GM11168 (cell line): ENCODE measurements around the gene KLHL25.

ENCODE experiments used
- in situ Hi-C: fragments of 300-500 bp; cut with MboI; formaldehyde crosslinking; loops from one replicate; pipeline ENCODE4 v1.12.0; 2022; ENCODE audit warnings: low sequenced_read_pairs; ENCODE audit not compliant: unreplicated experiment

Gene KLHL25

DNA sequence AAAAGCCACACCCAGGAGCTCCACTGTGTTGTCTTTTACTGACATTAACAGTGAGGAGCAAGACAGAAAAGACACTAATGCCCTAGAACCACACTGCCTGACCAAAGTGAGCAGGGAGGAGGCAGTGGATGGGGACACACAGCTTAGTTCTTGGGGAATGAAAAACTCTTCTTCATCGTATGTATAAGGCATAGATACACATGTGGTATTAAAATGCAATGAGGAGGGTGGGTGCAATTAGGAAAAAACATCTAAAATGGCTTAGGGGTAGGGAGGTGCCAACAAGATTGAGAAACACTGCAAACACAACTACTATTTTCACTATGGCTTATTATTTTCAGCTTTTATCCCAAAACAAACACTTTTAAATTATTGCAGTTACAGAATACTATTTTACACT is 15.5 kb downstream of the KLHL25 start:
- in situ Hi-C loops, result no loop called here

DNA sequence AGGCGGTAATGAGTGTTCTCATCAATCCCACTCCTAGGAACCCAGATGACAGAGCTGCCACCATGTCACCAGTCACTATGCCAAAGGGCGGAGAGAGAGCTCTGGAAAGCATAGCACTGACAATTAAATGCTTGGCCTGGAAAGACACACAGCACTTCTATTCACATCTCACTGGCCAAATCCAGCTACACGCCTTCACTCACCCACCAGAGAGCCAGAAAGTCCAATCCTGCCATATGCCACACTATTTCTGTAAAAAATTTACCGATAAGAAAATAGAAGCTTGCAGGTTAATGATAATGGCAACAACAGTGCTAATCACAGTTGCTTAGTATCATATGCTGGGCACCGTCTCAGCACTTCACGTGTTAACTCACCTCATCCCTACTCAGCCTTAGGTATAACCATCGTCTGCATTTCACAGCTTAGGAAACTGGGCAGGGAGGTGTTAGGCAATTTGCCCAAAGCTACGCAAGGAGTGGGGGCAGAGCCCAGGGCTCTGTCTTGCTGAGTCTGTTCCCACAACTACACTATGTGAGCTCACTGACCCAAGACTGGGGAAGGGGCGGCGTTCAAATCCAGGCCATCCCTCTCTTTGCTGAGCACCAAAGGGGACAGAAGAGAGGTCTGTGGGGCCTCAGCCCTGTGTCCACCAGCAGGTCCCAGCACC is 16.5 kb downstream of the KLHL25 start:
- in situ Hi-C loops, result no loop called here

DNA sequence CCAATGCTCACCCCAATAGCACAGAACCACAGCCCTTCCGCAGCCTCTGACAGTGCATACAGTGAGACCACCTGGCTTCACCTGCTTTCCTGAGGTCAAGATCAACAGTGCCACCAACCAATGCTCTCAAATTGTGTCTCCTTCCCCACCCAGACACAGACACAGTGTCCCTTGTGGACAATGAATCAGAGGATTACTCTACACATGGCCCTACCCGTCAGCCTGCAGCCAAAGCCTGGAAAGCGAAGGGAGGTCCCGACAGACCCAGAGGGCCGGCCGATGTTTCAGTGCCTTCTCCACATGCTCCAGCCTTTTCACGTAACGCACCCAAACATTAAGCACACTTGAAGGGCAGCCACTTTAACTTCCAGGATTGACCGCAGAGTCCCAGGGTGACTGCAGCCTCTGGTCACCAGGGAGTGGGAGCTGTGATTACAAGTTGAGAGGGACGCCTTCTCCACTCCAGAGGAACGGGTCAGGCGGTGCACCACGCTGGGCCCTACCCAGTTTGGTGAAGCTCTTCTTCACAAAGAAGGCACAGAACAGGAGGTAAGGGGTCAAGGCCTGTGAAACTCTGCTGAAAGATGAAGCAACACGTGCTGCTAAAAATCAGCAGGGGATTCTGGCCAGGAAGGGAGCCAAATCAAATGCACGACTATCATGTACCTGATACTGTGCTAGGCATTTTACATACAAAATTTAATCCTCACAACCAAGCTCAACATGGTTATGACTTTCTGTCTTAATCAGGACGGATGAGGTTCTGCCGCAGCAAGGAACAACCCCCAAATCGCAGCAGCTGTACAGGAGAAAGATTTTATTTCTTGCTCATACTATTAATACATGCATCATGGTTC is 17.2 kb downstream of the KLHL25 start:
- in situ Hi-C loops, result no loop called here

DNA sequence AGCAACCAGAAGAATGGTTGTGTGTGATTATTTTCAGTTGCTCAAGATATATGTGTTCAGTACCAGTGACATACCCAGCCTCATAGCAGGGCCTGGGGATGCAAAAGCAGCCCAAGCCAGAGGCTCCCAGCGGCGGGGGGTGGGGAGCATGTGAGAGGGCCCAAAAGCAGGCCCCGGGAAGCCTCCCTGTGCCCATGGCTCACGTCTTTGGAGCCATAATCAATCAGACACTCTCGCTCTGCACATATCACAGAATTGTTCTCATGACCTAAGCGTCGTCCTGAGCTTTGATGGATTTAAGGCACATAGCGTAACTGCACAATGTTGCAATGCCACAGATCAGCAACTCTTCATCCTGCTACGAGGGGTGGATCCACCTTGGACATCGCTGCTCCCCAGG is 20.8 kb downstream of the KLHL25 start:
- in situ Hi-C loops, result no loop called here

DNA sequence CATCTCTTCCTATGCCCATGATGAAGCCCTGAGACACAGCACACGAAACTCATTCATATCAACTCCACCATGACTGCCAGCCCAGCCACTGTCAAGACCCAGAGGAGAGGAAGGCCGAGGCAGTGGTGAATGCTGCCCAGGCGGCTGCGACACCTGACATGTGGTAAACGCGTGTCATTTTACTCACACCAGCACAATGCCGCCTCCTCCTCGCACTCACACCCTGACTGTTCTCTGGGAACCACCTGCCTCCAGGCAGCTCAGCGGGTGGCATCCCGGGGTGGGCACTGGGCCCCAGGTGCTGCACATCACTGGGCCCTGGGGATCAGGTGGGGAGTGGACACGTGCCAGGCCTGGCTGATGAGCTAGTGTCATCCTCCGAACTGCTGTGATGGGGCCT is 21.5 kb downstream of the KLHL25 start:
- in situ Hi-C loops, result no loop called here

DNA sequence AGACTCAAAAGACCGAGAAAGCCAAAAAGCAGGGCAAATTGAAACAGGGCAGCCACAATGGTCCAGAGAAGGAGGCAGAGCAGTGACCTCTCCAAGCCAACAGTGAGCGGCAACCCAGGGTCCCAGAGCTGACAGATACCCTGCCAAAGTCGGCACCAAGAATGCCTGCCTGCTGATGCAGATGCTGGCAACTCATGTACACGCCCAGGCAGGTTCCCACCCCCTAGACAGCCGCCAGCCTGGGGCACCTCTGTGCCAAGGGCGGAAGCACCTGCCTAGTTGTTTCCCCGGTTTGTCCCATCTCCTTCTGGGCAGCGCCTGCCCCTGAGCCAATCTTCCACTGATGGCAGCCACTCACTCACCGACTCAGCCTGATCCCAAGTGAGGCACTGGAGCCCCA is 22.1 kb downstream of the KLHL25 start:
- in situ Hi-C loops, result no loop called here

DNA sequence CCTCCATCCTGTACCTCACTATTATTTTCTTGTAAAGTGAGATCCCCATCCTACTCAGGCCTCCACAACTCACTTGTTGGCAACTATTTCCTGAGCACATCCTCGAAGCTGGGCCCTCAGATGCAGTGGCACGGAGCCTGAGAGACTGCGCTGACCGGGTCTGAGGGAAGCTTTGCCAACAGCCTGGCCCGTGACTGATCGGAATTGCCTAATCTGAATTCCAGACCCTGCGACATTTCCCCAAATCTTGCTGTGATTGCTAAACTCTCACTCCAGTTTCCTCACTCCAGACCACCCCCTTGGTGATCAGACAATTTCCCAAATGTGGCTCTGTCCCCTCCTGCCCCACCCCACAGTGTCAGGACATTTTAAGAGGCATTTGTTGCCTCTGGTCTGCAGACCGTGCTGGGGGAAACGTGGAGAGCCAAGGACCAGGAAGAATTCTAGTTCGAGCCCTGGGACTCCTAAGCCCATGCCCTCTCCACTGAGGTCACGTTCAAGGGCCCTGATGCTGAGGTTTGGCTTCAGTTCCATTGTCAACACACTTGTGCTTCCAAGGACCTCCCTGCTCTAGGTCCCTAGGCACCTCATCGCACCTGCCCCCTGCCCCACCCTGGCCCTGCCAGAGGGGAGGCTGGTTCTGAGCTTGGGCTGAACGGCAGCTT is 22.8 kb downstream of the KLHL25 start:
- in situ Hi-C loops, result no loop called here

DNA sequence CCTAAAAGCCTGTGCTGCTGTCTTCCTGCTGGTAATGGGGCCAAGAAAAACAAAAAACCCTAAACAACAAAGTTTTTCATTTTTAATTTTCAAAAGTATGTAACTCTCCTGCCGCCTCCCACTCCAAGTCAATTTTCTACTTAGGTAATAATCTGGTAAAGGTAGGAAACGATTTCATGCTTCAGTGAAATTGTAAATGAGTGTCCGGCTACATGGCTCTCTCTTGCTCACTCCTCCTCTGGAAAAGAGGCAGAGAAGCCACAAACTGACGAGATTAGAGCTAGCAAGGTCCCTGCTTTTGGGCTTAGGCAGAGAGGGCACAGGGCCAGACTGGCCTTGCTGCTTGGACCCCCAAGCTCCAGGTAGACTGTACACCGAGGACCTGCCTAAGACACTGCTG is 23.5 kb downstream of the KLHL25 start:
- in situ Hi-C loops, result no loop called here

DNA sequence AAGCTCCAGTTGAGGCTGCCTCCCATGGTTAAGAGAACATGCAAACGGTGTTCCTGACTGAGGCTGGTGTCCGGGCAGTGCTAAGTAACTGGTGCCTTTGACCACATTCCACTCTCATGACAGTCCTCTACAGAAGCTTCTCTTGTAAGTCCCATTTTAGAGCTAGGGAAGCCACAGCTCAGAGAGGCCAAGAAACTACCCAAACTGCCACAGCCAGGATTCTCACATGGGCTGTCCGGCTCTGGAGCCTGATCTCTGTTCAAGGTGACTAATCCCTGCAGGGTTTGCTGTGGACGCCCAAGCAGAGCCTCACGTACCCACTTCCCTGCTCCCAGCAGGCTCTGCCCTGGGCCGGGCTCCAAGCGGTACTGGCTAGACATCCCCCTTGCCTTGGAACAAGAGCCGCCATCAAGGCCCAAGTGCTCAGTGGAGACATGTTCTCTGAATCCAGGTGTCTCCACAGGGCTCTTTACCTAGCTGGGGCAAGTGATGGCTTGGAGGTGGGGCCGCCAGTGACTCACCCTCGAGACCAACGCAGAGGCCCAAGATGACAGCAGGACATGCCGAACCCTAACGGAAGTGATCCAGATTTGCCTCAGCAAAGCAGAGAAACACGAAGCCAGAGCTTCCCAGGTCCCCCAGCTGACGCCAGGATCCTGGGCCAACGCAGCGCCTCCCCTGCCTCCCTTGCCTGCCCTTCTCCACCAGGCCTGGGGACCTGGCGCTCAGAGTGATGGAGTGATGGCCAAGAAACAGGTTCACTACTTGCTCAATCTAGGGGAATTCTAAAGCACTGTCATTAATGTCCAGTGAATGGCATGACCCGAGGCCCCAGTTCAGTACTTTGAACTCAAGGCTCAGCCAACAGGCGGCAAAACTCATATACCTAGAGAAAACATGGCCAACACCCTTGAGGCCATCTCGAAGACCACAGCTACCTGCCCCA is 24.4 kb downstream of the KLHL25 start:
- in situ Hi-C loops, result no loop called here

DNA sequence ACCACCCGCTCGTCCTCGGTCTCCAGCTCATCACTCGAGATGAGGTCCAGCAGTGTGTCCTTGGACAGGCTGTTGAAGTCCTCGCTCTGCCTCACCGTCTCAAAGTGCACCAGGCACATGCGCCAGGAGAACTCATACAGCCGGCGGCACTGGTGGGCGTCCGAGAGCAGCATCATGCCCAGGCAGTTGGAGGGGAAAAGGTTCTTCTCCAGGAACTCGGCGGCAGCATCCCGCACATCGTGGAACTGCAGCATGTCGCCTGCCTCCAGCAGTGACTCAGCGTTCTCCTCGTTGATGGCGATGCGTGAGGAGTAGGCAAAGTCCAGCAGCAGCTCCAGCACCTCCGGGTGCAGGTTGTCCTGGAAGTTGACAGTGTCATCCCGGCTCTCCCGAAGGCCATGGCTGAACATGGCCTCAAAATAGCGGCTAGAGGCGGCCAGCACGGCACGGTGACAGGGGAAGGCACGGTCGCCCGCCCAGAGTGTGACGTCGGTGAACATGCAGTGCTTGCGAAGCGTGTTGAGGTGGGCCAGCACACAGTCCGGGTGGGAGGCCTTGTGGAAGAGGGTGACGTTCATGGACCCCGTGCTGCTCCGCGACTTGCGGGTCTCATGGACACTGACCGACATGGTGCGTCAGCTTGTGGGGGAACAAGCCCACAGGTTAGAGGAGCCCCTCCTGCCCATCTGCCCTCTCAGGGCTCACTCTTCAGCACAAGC is 25.4 kb downstream of the KLHL25 start:
- in situ Hi-C loops, result no loop called here

DNA sequence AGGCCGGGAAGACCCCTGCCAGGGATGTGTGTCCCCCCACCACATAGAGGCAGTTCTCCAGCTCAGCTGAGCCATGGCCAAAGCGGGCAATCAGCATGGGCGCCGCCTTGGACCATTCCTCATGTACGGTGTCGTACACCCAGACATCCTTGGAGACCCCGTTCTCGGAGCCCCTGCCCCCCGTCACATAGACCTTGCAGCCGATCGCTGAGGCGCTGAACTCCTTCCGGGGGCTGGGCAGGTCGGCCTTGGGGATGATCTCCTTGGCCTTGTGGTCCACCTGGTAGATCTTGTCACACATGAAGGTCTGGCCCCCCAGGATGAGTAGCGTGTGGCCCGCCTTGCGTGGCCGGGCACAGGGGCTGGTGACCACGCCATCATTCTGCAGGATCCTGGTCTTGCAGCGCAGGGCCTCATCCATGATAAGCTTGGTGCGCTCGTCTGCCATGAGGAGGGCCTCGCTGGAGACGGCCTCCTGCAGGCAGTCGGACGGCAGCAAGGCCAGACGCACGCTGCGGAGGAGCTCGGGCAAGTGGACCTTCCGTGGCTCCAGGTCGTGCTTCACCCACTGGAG is 26.0 kb downstream of the KLHL25 start:
- in situ Hi-C loops, result no loop called here

DNA sequence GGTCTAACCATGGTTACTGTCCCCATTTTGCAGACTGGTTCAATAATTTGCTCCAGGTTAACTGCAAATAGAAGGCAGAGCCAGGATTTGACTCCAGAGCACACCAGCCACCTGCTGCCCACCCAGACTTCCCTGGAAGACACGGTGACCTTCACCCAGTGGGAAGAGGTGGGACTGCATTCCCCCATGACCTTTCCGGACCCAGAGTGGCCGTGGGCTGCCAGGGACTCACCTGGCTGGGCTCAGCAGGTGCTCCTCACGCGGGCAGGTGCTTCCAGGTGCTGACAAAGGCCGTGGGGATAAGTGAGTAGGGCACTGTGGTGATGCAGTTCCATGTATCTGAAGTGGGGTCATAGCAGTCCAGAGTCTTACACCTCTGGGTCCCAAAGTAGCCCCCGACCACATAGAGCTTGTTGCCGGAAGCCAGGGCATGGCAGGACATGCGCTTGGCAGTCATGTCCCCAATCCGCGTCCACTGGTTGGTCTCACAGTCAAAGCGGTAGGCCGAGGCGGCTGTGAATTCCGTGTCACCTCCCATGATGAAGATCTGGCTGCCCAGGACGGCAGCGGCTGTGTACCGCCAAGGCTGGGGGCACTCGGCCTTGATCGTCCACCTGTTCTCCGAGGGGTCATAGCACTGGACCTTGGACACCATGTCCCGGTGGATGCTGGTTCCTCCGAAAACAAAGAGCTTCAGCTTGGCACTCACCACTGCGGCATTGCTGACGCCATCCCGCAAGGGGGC is 26.8 kb downstream of the KLHL25 start:
- in situ Hi-C loops, result no loop called here

DNA sequence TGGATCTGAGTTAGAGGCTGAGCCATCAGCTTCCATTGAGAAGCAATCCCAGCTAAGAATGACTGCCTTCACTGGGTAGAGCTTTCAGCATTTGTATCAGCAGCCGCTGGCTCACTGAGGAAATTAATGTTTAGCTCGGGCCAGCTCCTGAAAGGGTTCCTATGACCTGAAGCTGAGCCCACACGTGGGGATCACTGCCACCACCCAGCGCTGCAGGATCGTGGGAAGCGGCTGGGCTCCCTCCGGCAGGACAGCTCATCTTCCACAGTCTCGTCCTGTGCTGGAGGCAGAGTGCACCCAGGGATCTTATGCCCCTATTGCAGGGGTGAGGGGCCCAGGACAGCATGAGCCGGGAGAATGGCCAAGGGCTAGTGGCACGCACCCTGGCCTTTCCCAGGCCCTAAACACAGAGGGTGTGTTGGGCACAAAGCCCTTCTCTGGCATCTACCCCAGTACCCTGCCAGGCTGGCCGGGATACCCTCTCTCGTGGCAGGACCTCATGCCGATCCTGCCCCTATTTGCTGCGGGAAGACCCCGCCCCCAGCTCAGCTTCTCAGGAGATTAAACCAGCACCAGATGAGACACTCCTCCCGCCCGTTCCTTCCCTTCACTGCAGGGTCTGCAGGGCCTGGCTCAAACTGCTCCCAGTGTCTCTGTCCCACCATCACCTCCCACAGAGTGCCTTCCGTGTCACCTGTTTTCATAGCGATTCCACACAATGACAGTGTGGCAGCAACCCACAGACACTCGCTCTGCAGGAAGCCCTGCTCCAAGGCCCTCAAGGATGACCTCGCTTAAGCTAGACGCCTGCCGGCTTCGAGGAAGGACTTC is 28.5 kb downstream of the KLHL25 start:
- in situ Hi-C loops, result no loop called here

DNA sequence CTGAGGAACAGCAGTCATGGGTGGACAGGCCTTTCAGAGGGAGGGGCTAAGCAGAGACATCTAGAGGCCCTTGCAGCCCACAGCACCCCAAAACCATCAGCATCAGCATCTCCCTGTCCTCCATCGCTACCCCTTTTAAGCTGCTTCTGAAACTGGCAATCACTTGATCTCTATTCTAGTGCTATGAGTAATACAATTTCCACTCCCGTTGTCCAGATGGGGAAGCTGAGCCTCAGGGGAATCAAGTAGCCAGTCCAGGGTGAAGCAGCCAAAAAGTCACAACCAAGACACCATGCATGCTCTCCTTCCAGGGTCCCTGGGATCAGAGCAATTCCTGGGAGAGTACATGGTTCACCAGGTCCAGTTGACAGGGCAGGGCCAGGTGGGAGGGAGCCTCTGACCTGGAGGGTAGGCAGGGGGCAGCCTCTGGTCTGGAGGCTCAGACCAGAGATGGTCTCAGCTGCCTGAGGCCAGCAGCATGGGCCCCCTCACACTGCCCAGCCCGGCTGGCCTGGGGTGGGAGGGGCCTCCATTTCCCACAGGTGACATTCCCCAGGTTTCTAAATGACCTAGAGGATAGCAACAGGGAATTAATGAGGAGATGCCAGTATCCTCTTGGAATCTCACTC is 30.0 kb downstream of the KLHL25 start:
- in situ Hi-C loops, result no loop called here

DNA sequence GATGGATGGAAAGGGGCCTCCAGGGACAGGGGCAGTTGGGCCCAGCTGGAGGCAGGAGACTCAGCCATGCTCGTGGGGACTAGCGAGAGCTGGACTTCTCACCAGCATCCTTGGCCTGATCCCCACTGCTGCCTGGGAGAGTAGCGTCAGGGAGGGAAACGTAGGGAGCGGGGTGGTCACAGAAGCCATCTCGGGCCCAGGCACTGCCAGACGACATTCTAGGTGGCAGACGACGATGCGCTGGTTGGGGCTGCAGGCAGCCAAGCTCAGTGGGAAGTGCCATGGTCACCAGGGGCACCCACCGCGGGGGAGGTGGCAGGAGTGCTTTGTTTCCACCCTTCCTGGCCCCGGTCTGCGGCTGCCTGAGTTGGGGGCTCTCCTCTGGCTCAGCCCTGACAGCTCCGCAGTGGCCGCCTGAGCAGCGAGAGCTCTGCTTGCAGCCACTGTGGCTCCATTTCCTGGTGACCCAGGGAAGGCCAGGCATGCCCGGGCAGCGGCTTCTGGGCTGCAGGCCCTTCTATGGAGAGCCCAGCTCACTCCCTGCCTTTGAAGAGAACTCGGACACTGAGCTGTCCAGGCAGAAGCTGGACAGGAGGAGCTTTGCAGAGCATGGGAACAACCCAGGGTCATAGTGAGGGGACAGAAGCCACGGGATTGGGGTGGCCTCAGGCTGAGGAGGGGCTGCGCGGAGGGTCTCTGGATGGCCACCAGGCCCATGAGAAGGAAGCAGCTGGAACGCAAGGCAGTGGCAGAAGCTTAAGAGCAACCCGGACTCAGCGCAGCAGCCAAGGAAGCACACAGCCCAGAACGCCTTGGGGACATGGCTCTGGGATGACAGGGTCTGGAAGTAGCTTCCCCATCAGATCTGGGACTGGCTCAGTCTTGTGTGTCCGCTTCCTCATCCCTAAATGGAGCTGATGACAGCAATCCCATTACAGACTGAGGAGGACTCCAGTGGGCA is 30.8 kb downstream of the KLHL25 start:
- in situ Hi-C loops, result no loop called here

DNA sequence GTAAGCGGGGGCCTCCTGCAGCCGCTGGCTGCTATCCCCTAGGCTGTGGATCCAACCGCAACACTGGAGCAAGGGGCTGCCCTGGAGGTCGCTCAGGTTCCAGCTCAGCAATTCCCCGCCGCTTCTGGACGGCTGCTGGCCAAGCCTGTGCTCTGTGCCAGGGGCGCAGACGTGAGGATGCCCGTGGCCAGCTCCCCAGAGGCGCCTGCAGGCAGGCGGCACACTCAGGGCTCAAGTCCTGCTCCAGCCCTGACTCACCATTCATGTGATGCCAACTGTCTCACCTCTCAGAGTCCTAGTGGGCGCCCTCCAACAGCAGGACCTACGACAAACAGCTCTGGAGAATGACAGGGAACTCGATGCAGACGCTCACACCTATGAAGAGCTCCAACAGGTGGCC is 31.6 kb downstream of the KLHL25 start:
- in situ Hi-C loops, result no loop called here
